Sigmoid colon (tissue), 7 donors: ENCODE data around the gene SNRNP48. TPM values are rescaled to one million over a fixed set of nuclear protein-coding genes. Genes with fewer than 3 reads are reported as not detected.

Source experiments
- DNase-seq: peaks from one replicate; pipeline ENCODE4 v3.0.0-alpha.2; 2019
- H3K27ac ChIP-seq, 4 donors: fragments of 200-600 bp; sonication (generic); one replicate each; pipeline ENCODE4 v1.5.1; 2016 to 2019; ENCODE audit warnings: mild to moderate bottlenecking in 1 of 4
- H3K27me3 ChIP-seq, 3 donors: fragments of 200-600 bp; sonication (generic); one replicate each; pipeline ENCODE4 v1.5.1; 2019; ENCODE audit warnings: mild to moderate bottlenecking in 1 of 3
- H3K36me3 ChIP-seq, 4 donors: fragments of 200-600 bp; sonication (generic); one replicate each; pipeline ENCODE4 v1.5.1; 2016 to 2019
- H3K4me1 ChIP-seq, 4 donors: fragments of 200-600 bp; sonication (generic); one replicate each; pipeline ENCODE4 v1.5.1; 2017 to 2019
- H3K4me3 ChIP-seq, 4 donors: fragments of 200-600 bp; sonication (generic); one replicate each; pipeline ENCODE4 v1.5.1; 2017 to 2019; ENCODE audit warnings: mild to moderate bottlenecking in 2 of 4, moderate library complexity in 1 of 4
- H3K9me3 ChIP-seq, 4 donors: fragments of 200-600 bp in 3 of 4; sonication (generic) in 3 of 4; one replicate each; pipeline versions ENCODE4 v1.5.1 to v1.6.1; 2013 to 2019
- EP300 ChIP-seq, 4 donors: sonication (generic); formaldehyde crosslinking; IDR thresholded peaks; one replicate each; pipeline ENCODE4 v1.6.1; 2017; ENCODE audit warnings: antibody characterized with exemption in 4 of 4
- POLR2A ChIP-seq, 2 donors: fragments of 450-650 bp; IDR thresholded peaks; one replicate each; pipeline ENCODE4 v1.6.1; 2016; ENCODE audit warnings: antibody characterized with exemption in 2 of 2, mild to moderate bottlenecking in 2 of 2, moderate library complexity in 2 of 2
- POLR2AphosphoS5 ChIP-seq, 4 donors: sonication (generic); formaldehyde crosslinking; IDR thresholded peaks; one replicate each; pipeline ENCODE4 v1.6.1; 2017; ENCODE audit warnings: antibody characterized with exemption in 4 of 4
- WGBS, 2 donors: extraction: QIAGEN DNeasy Blood & Tissue Kit; methylation state at CpG; one replicate each; pipeline ENCODE4 v1.1.7; 2013; 5-methylcytosine and 5-hydroxymethylcytosine counted together
- intact Hi-C: fragments of 100-400 bp; cut with DNase I; formaldehyde crosslinking; loops from one replicate; pipeline ENCODE4 v1.15.1; 2023
- polyA plus RNA-seq, 3 donors: library from polyadenylated mRNA; stranded (reverse); fragments of 200-250 nt; gene quantifications; one replicate each; pipeline ENCODE4 v1.2.3, GENCODE V29; 2013
- total RNA-seq, 4 donors: library from RNA; depleted of rRNA; stranded (reverse); fragments of >200 nt; gene quantifications; one replicate each; pipeline ENCODE4 v1.1.0, GENCODE V29; 2016
- TF ChIP-seq, protein P1 (sequence below), 4 experiments: fragments of 450-650 bp in 3 of 4; fragments of 200-600 bp in 1 of 4; IDR thresholded peaks; one replicate each; pipeline ENCODE4 v1.5.1; 2016 to 2019; ENCODE audit warnings: antibody characterized with exemption in 4 of 4, mild to moderate bottlenecking in 3 of 4, moderate library complexity in 2 of 4
- donor health status: healthy with polysubstance abuse.
- donor health status: Bipolar disorder and iron deficiency.
- donor health status: healthy.

The SNRNP48 gene
- total and polyA plus RNA-seq, 7 donors = 7.8 to 18.6 (median 12.5) TPM

GRCh38 chr6:7650878-7651277, 60.9 kb downstream of the SNRNP48 start:
- DNase-seq = no peak
- 93% methylated on average over 4 of the region's 4 CpGs for WGBS, 2 donors
- intact Hi-C loops = no loop called here
- H3K9me3 ChIP-seq = no peaks in the 10 kb centered on the region
- no peak overlapping the region for H3K4me3 ChIP-seq
- H3K36me3 ChIP-seq = no peaks in the 10 kb centered on the region
- H3K27ac ChIP-seq = no peak overlapping the region
- no peaks in the 10 kb centered on the region for H3K27me3 ChIP-seq
- no peaks in the 10 kb centered on the region for H3K4me1 ChIP-seq
- TF ChIP-seq POLR2A (IDR thresholded peaks at IDR 0.05) (no peak), POLR2AphosphoS5 (IDR thresholded peaks at IDR 0.05) (no peak), EP300 (IDR thresholded peaks at IDR 0.05) (no peak)
- TF ChIP-seq, protein P1, sequence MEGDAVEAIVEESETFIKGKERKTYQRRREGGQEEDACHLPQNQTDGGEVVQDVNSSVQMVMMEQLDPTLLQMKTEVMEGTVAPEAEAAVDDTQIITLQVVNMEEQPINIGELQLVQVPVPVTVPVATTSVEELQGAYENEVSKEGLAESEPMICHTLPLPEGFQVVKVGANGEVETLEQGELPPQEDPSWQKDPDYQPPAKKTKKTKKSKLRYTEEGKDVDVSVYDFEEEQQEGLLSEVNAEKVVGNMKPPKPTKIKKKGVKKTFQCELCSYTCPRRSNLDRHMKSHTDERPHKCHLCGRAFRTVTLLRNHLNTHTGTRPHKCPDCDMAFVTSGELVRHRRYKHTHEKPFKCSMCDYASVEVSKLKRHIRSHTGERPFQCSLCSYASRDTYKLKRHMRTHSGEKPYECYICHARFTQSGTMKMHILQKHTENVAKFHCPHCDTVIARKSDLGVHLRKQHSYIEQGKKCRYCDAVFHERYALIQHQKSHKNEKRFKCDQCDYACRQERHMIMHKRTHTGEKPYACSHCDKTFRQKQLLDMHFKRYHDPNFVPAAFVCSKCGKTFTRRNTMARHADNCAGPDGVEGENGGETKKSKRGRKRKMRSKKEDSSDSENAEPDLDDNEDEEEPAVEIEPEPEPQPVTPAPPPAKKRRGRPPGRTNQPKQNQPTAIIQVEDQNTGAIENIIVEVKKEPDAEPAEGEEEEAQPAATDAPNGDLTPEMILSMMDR (IDR thresholded peaks at IDR 0.05) = no peak

DNA sequence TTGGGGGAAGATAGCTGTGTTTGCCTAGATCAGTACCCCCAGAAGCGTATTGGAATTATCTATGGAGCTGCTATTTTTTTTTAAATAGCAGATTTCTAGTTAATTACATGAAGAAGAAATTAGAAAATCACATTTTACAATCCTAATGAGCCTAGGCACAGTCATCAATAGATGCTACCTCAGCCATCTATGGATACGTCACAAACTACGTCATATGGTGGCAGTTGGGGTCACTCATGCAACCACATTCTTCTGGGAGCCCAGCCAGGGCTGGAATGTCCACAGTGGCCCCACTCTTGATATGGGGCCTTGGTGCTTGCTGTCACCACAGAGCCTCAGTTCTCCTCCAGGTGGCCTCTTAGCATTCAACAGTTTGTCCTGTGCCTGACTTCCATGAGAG, 63.0 kb downstream of the SNRNP48 start:
- no peaks in the 10 kb centered on the region for H3K9me3 ChIP-seq
- no peaks in the 10 kb centered on the region for H3K4me1 ChIP-seq
- WGBS, 2 donors = 94 to 97% methylated on average over 3 of the region's 3 CpGs
- H3K36me3 ChIP-seq = no peaks in the 10 kb centered on the region
- TF ChIP-seq POLR2A (IDR thresholded peaks at IDR 0.05) = no peak
- TF ChIP-seq, protein P1 (IDR thresholded peaks at IDR 0.05) = no peak
- TF ChIP-seq EP300 (IDR thresholded peaks at IDR 0.05) = no peak
- no peak for TF ChIP-seq POLR2AphosphoS5 (IDR thresholded peaks at IDR 0.05)
- no peak for DNase-seq
- H3K4me3 ChIP-seq = no peak overlapping the region
- intact Hi-C loops = no loop called here
- no peaks in the 10 kb centered on the region for H3K27me3 ChIP-seq
- H3K27ac ChIP-seq = no peak overlapping the region

DNA sequence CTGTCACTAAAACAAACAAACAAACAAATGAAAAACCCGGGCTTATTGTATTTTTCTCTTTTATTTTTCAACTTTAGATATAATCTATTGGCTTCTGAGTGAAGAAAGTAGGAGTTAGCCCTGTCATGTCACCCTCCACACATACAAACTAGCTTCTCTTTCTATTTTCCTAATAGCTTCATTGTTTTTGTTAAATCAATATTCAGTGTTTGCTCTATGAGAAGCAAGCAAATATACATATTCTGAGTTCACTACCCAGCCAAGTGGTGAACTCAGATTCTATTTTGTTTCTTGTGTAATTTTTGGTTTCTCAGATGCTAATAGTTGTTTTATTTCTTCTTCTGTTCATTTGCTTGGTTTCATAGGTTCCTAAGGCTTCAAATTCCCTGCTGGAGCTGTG, 66.4 kb downstream of the SNRNP48 start:
- no peak for DNase-seq
- intact Hi-C loops = no loop called here
- no peak for TF ChIP-seq EP300 (IDR thresholded peaks at IDR 0.05)
- TF ChIP-seq POLR2A (IDR thresholded peaks at IDR 0.05) = no peak
- no peak for TF ChIP-seq POLR2AphosphoS5 (IDR thresholded peaks at IDR 0.05)
- TF ChIP-seq, protein P1 (IDR thresholded peaks at IDR 0.05) = no peak
- Histone ChIP-seq H3K36me3 (no peaks in the 10 kb centered on the region), H3K4me1 (no peaks in the 10 kb centered on the region), H3K9me3 (no peaks in the 10 kb centered on the region), H3K27me3 (no peaks in the 10 kb centered on the region), H3K4me3 (no peak overlapping the region), H3K27ac (no peak overlapping the region)
- 63 to 86% methylated on average over 1 of the region's 1 CpG for WGBS, 2 donors

DNA sequence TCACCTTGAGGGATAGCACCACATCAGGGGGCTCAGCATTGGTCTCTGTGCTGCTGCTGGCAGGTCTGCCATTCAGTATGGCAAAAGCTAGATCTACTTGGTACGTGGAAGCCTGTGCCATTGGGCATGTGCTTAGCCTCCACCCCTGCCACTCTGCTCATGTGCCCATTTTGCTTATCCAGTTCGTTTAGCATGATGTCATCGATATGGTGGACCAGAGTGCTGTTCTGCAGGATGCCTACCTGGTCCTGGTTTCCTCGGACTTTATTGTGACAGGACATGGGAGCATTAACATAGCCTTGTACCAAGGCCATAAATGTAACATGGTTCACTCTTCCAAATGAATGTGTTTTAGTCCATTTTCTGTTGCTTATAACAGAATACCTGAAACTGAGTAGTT, 68.5 kb downstream of the SNRNP48 start:
- 87 to 90% methylated on average over 4 of the region's 4 CpGs for WGBS, 2 donors
- H3K27ac ChIP-seq = no peak overlapping the region
- no peaks in the 10 kb centered on the region for H3K27me3 ChIP-seq
- TF ChIP-seq EP300 (IDR thresholded peaks at IDR 0.05) (no peak), POLR2A (IDR thresholded peaks at IDR 0.05) (no peak), POLR2AphosphoS5 (IDR thresholded peaks at IDR 0.05) (no peak)
- TF ChIP-seq, protein P1 (IDR thresholded peaks at IDR 0.05) = no peak
- no peaks in the 10 kb centered on the region for H3K4me1 ChIP-seq
- intact Hi-C loops = no loop called here
- no peaks in the 10 kb centered on the region for H3K36me3 ChIP-seq
- DNase-seq = no peak
- H3K9me3 ChIP-seq = no peaks in the 10 kb centered on the region
- no peak overlapping the region for H3K4me3 ChIP-seq

DNA sequence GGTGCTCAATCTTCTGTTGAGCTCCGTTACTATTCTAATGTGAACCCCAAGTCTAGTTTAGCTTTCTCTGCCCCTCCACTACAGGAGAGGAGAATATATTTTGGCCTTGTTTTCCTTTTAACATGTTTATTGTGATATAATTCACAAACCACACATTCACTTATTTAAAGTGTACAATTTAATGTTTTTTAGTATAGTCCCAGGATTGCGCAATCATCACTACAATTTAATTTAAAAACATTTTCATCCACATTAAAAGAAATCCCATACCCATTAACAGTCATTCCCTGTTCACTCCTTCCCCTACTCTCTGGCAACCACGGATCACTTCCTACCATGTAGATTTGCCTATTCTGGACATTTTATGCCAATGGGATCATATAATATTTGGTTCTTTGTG, 71.4 kb downstream of the SNRNP48 start:
- Histone ChIP-seq H3K27ac (no peak overlapping the region), H3K9me3 (no peaks in the 10 kb centered on the region), H3K27me3 (no peaks in the 10 kb centered on the region), H3K4me3 (no peak overlapping the region), H3K4me1 (no peaks in the 10 kb centered on the region), H3K36me3 (no peaks in the 10 kb centered on the region)
- 74 to 95% methylated on average over 3 of the region's 3 CpGs for WGBS, 2 donors
- TF ChIP-seq EP300 (IDR thresholded peaks at IDR 0.05) = no peak
- TF ChIP-seq, protein P1 (IDR thresholded peaks at IDR 0.05) = no peak
- no peak for TF ChIP-seq POLR2A (IDR thresholded peaks at IDR 0.05)
- TF ChIP-seq POLR2AphosphoS5 (IDR thresholded peaks at IDR 0.05) = no peak
- intact Hi-C loops = no loop called here
- DNase-seq = no peak
